DMS53 (cell line): ENCODE results near the gene KIR3DL1.
"Not testable (repeated sequence)": the region's sequence is repeated elsewhere in the genome, so short reads cannot be mapped to it uniquely, and the experiment has no call there.

Experiments used
- DNase-seq: peaks from one replicate; lab custom pipeline; 2025; lab: John Stamatoyannopoulos, UW

KIR3DL1 gene

DNA sequence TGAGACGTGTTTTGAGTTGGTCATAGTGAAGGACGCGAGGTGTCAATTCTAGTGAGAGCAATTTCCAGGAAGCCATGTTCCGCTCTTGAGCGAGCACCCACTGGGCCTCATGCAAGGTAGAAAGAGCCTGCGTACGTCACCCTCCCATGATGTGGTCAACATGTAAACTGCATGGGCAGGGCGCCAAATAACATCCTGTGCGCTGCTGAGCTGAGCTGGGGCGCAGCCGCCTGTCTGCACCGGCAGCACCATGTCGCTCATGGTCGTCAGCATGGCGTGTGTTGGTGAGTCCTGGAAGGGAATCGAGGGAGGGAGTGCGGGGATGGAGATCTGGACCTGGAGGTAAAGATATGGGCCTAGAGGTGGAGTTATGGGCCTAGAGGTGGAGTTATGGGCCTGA is at the start of gene KIR3DL1:
Gene KIR3DL1 (plus strand): TSS at position 218 of the 400 bp plus-strand sequence.
- not testable (repeated sequence) for DNase-seq

- not testable (repeated sequence) for DNase-seq
Measured at GRCh38 chr19:54769646-54770045, 46.6 kb upstream of the KIR3DL1 start, which contains the start of gene KIR2DL1. TSS of gene KIR2DL1 (plus strand) at chr19:54769793. CDS start at chr19:54769851, 58 bp downstream.

DNA sequence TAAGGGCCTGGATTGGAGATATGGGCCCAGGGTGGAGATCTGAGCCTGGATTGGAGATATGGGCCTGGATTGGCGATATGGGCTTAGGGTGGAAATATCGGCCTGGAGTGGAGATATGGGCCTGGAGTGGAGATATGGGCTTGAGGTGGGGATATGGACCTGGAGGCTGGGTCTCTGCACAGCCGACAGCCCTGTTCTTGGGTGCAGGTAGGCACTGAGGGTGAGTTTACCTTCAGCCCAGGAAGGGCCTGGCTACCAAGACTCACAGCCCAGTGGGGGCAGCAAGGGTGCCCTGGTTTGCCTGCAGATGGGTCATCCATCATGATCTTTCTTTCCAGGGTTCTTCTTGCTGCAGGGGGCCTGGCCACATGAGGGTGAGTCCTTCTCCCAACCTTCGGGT is 45.8 kb upstream of the KIR3DL1 start:
- DNase-seq = not testable (repeated sequence)

GRCh38 chr19:54771018-54771960 is 45.0 kb upstream of the KIR3DL1 start:
- not testable (repeated sequence) for DNase-seq

DNA sequence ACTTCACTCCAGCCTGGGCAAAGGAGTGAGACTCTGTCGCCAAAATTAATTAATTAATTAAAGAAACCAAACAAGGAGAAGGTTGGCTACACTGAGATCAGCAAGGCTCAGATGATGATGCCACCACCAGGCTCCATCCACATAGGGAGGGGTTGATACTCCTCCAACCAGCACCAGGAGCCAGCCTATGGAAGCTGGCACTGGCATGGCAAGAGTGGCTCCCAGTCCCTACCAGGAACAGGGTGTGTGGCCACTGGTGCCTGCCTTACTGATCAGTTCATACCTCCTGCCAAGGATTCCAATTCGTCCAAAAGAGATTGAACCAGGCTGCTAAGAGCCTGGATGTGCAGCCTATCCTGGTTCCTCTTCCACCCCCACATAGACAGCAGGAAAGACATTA is 43.6 kb upstream of the KIR3DL1 start:
- DNase-seq = not testable (repeated sequence)

GRCh38 chr19:54775095-54775815 is 41.0 kb upstream of the KIR3DL1 start:
- not testable (repeated sequence) for DNase-seq

DNA sequence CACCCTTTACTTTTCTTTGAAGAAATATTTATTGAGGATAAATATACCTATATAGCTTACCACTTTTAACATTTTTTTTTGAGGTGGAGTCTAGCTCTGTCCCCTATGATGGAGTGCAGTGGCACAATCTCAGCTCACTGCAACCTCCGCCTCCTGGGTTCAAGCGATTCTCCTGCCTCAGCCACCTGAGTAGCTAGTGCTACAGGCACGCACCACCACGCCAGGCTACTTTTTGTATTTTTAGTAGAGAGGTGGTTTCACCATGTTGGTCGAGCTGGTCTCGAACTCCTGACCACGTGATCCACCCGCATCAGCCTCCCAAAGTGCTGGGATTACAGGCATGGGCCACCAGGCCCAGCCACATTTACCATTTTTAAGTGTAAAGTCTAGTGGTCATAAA is 40.4 kb upstream of the KIR3DL1 start:
- not testable (repeated sequence) for DNase-seq

- DNase-seq = not testable (repeated sequence)
Measured at GRCh38 chr19:54777851-54778250, 38.4 kb upstream of the KIR3DL1 start.

DNA sequence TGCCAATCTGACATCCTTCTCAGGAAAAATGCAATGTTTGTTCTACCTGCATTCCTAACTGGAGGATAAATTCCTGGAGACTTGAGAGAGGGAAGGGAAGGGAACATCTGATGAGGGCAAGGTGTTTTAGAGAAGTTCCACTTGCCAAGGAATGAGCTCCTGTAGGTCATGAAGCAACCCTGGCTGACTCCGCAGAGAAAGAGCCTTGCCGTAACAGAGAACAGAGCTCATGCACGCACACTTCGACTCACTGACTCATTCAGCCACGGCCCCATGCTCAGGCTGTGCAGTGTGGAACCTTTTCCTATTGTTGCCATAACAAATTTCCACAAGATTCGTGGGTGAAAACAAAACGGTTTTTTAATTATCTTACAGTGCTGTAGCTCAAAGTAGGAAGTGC is 37.4 kb upstream of the KIR3DL1 start:
- not testable (repeated sequence) for DNase-seq

DNA sequence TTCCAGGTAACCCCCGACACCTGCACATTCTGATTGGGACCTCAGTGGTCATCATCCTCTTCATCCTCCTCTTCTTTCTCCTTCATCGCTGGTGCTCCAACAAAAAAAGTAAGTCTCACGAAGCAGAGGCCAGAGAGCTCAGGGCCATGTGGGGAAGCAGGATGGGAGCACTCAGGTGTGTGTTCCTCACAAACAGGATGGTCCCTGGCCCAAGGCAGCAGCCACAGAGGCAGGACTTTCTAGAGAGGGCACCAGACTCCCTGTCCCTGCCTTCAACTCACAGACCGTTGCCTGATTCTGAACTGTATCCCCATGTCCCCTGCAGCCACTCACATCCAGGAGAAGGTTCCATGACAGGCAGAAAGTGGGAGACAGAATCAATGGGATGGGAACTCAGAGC is 33.4 kb upstream of the KIR3DL1 start:
- DNase-seq = not testable (repeated sequence)

GRCh38 chr19:54786091-54786723 is 30.1 kb upstream of the KIR3DL1 start:
- not testable (repeated sequence) for DNase-seq

- not testable (repeated sequence) for DNase-seq
Measured at GRCh38 chr19:54788154-54788553, 28.1 kb upstream of the KIR3DL1 start.

DNA sequence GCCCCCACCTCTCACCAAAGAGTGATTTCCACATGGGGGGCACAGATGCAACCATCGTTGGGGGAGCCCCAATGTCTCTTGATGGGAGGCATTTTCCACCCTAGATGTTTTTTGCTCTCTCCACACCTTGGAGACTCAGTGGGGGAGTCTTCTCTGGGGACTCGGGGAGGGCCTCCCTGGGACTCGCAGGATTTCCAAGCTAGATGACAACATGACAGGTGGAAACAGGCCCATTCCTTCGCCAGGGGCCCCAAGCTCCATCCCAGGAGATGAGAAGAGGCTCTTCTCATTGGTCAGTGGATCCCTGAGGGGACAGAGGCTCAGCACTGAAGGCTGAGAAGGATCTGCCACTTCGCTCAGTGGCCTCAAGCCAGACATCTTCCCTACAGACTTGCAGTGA is 25.6 kb upstream of the KIR3DL1 start:
- DNase-seq = no peak

DNA sequence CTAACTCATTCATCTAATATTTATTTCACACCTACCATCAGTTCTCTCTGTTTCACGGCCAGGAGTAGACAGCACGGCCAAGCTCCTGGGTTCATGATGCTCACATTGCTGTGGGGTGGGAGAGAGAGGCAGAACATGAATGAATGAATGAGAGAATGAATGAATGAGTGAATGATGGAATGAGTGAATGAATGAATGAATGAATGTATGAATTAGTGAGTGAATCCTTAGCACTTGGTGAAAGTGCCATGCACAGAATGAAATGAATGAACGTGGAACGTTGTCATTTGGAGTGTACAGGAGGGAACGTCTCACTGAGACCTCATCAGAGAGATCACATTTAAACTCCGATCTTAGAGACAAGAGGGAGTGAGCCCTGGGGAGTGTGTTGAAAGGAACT is 24.8 kb upstream of the KIR3DL1 start:
- no peak for DNase-seq

DNA sequence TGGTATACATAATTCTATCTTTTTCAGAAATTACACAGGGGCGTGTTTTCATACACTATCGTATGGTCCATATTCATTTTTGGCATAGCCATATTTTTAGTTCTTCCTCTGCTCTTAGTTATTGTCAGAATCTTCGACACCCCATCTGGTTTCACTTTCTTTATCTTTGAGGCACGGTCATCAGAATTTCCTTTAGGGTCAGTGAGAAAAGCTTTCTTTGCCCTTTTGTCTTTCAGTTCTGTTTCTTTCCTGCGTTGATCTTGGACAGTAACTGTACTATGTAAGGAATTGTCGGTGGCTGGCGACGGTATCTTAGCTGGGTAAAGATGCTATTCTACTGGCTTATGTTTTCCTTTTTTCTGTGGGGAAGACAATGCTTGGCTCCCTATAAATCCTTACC is 23.5 kb upstream of the KIR3DL1 start:
- DNase-seq = no peak

GRCh38 chr19:54795758-54796157 is 20.5 kb upstream of the KIR3DL1 start:
- no peak for DNase-seq

GRCh38 chr19:54803410-54803809 is 12.9 kb upstream of the KIR3DL1 start, which contains the start of gene KIR2DL4:
TSS of gene KIR2DL4 (plus strand) at chr19:54803610. CDS start at chr19:54803652, 42 bp downstream.
- DNase-seq = no peak

DNA sequence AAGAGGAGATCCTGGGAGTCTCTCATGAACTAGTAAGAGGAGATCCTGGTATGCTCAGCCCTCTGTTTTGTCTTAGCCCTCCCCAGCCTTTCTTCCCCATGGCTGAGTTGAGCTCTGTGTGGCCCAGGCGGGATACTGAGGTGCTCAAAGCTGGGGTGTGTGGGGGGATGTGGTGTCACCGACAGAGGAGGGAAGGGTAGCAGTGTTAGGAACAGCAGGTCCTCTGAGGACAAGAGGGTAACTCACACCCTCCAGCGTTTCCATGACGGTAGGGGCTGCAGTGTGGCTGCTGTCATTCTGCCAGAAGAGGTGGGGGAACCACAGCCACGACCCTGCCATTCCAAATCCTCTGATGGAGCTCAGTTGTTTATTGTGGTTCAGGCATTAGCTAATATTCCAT is 12.2 kb upstream of the KIR3DL1 start:
- no peak for DNase-seq

DNA sequence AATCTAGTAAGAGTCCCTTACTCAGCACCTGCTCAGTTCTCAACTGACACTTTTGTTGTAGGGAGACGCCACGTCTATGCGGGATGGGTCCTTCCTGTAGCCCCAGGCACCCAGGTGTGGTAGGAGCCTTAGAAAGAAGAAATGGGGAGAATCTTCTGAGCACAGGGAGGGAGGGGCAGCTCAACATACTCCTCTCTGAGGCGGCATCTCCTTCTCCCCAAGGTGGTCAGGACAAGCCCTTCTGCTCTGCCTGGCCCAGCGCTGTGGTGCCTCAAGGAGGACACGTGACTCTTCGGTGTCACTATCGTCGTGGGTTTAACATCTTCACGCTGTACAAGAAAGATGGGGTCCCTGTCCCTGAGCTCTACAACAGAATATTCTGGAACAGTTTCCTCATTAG is 11.7 kb upstream of the KIR3DL1 start:
- no peak for DNase-seq

GRCh38 chr19:54805665-54806515 is 10.4 kb upstream of the KIR3DL1 start:
- DNase-seq = no peak

DNA sequence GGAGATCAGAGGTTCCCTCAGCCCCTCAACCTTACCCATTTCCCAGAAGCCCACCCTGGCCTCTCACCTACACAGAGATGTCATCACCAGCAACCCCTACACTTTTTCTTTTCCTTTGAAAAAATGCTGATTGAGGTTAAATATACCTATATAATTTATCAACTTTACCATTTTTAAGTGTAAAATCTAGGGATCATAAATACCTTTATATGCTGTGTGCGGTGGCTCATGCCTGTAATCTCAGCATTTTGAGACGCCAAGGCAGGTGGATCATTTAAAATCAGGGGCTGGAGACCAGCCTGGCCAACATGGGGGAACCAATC is 9.8 kb upstream of the KIR3DL1 start:
- DNase-seq = no peak
